HG02678 (cell line): ENCODE measurements around the gene SORBS2.

Experiments
- ATAC-seq: cut with Tn5 transposase; IDR thresholded peaks from one replicate; pipeline ENCODE4 v1.9.1; 2021; ENCODE audit warnings: mild to moderate bottlenecking, moderate library complexity; ENCODE audit not compliant: unreplicated experiment

The SORBS2 gene

DNA sequence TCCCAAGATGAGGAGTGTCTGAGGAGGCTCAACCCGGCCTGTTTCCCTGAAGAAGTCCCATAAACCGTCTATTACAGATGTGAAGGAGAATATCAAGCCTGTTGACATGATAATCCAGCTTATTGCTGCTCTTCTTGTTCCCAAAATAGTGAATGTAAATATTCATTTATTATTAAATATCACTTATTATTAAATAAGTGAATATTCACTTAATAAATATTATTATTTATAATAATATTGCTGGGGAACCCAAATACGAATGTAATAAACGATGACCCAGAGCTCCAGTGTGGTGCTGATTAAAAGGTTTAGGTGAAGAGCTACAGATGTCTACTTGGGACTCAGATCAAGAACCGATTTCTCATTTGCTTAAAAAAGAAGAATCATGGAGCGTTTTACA lies 23.8 kb upstream of the SORBS2 start:
- ATAC-seq: no peak

DNA sequence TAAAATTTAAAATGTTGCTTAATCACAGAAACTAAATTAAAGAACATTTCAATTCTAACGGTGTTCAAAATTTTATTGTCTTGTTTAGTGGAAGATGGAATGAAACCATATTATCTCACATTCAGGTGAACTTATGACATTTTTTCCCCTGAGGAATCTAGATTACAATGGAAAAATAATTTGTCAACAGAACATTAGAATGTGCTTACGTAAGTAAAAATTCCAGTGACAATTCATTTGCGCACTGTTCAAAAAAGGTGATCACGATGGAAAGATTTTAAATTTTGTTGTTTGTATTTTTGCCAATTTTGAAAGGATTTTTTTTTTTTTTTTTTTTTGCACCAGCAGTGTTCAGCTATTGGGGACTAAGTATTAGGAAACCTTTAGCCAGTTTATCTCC lies 23.3 kb upstream of the SORBS2 start:
- no peak for ATAC-seq

DNA sequence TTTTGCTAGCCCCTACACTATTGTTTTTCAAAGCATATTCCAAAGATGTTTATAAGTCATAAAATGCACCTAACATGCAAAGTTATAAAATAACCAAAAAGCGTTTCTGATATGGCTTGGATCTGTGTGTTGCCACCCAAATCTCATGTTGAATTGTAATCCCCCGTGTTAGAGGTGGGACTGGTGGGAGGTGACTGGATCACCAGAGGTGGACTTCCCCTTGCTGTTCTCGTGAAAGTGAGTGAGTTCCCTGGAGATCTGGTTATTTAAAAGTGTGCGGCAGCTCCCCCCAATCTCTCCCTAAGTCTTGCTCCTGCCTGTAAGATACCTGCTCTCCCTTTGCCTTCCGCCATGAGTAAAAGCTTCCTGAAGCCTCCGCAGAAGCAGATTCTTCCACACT lies 22.8 kb upstream of the SORBS2 start:
- no peak for ATAC-seq

GRCh38 chr4:185834088-185834487 lies 22.1 kb upstream of the SORBS2 start:
- no peak for ATAC-seq

GRCh38 chr4:185833055-185833598 lies 21.1 kb upstream of the SORBS2 start:
- no peak for ATAC-seq

GRCh38 chr4:185831125-185831815 lies 19.3 kb upstream of the SORBS2 start:
- ATAC-seq: no peak

DNA sequence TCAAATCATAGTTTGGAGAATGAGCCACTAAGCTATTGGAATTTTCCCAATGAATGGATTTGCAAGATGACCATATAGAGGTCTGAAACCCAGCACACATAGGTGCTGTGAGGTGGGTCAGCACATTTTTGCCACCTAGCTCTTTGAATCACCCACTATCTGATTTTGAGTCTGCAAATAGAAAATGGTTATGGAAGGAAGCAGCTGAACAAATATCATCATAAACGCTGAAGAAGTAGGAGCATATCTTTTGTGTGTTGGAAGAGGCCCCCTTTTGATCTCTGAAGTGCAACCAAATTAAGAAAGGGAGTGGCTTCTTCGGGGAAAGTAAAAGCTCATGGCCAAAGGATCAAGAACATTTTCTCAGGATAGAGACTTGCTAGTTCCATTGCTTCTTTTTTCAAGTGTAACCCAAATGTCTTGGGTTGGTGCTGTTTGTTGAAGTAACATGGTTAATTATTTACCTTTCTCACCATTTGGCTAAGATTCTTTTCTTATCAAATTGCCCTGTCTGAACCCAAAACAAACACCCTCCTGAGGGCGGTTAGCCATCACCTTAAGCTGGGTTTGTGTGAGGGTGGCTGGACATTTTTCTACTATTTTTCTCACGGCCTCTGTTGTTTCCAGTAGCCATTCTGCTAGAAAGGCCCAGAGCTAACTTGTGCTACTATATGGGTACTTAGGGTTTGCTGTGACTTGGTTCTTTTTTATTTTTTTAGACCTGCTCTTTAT lies 18.4 kb upstream of the SORBS2 start:
- no peak for ATAC-seq

- no peak for ATAC-seq
These were observed 14.4 kb upstream of the SORBS2 start for GRCh38 chr4:185826381-185826780.

DNA sequence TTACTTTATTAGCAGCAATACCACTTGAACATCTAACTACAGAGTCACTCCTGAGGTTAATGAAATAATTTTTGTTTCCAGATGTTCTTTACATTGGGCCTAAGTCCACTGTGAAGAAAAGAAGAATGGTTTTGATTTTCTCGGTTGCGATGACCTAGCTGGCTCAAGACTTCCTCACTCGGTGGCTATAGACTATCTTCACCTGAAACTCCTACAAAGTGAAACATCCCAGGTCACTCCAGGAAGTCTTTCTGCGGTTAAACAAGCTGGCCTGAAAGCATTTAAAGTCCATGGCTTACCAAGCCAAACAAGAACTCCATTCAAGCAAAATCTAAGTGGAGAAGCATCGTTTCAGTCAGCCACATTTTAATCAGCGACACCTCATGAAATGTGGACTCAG lies 13.7 kb upstream of the SORBS2 start:
- ATAC-seq: no peak

DNA sequence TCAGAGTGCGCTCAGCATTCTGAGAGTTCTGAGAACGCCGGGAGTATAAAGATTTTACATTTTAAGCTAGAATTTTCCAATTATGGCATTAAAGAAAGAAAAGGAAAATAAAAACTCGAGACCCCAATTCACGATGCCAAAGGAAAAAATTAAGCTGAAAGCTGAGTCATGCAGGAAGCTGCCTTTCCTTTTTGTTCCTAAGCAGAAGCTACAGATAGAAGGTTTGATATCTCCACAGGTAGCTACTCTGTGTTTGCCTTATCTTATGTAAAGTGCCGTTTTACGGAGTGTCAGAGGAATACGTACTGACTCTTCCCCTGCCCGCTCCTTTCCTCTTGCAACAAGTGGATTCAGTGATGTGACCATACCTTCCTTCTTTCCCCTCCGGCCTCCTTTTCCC lies 10.8 kb upstream of the SORBS2 start:
- ATAC-seq: no peak

- no peak for ATAC-seq
These were observed 9.0 kb upstream of the SORBS2 start for GRCh38 chr4:185821029-185821419.

GRCh38 chr4:185820146-185821028 lies 8.4 kb upstream of the SORBS2 start:
- no peak for ATAC-seq

GRCh38 chr4:185819144-185819543 lies 7.2 kb upstream of the SORBS2 start:
- ATAC-seq: no peak

- no peak for ATAC-seq
These were observed 5.4 kb upstream of the SORBS2 start for GRCh38 chr4:185817403-185817818.

DNA sequence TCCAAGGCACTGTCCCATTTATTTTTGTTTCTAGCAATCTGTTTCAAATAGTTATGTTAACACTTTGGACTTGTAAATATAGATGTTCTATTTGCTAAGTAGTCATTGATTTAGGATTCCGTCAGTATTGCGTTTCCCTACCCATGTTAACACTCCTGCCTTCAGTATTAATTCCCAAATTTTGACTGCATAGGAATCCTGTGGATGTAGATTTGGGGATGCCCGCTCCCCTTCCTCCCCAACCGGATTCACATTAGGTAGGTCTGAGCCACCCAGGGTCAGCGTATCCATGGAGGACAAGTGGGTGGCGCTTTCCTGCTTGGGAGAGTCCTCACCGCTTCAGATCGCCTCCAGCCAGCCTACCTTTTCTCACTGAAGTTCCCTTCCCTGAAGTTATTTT lies 1.1 kb upstream of the SORBS2 start:
- no peak for ATAC-seq

DNA sequence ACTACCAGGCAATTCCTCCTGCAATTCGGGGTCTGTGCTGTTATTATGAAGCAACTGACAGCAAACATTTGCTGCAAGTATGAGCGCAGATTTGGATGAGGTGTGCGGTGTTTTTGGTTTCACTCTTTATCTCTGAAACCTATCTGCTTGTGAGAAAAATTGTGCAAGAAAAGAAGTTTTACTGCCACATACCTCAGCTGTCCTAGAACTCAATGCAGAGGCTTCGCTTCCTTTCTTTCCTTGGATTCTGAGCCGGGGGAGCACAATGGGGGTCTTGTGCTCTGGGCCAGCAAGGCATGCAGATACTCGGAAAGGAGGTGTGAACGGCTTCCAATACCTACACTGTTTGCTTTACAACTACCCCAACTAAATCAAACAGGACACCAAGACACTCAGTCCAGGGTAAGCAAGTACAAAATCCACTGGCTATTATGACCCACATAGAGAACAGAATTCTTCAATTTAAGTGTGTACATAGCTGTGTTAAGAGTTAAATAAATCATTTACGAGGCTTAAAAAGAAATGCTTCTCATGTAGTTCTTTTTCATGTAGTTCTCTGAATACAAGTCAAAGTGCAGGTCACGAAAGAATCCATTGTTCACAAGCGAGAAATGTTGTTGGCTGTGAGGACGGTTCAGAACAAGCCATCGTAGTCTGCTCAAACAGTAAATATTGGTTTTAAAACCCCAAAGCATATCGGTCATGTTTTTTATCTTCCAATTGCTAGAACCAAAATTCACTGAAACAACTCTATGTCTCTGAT lies 1.1 kb downstream of the SORBS2 start:
- no peak for ATAC-seq

DNA sequence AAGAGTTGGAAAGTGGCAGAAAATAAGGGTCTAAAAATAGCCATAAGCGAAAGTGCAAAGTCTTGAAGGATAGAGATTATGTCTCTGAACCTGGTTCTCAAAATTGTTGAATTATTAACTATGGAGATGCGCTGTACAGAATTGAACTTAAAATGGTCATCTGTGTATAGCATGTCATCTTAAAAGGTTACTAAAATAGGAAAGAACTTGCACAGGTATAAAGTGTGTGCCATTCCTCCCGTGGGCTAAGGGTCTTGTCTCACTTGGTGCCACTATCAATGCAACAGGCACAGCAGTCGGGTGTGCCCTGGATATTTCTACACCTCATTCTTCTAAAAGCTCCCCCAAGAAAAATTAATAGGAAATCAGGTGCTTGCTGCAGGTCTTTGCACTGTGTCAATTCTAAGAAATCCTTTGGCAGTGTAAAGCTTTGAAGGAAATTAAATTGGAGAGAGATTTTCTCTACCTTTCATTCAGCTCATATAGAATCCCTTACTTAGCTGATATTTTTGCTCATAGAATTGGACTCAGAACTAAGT lies 2.4 kb downstream of the SORBS2 start:
- no peak for ATAC-seq

DNA sequence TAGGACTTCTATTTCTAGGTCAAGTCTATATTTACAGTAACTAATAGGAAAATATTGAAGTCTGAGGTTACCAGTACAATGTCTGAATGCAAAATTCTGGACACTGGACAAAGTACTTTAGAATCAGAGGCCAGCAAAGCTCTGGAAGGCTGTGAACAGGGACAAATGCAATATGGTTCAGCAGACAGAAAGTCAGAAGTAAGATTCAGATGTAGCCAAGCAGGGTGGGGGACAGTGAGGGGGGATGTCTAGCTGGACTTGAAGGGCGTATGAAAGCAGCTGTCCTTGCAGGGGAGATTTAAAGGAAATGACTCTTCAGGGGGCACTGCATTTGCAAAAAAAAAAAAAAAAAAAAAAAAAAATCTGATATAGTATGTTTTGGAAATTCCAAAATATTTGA lies 2.9 kb downstream of the SORBS2 start:
- no peak for ATAC-seq

GRCh38 chr4:185805979-185806378 lies 6.0 kb downstream of the SORBS2 start:
- ATAC-seq: no peak

- no peak for ATAC-seq
These were observed 6.7 kb downstream of the SORBS2 start for GRCh38 chr4:185805262-185805802.
